NCI-H1092 (cell line): Measurements from ENCODE around the gene CHL1.
"Not testable (repeated sequence)": the region's sequence is repeated elsewhere in the genome, so short reads cannot be mapped to it uniquely, and the experiment has no call there.

Experiments used
- DNase-seq: peaks from one replicate; lab custom pipeline; 2025; lab: John Stamatoyannopoulos, UW

Gene CHL1

DNA sequence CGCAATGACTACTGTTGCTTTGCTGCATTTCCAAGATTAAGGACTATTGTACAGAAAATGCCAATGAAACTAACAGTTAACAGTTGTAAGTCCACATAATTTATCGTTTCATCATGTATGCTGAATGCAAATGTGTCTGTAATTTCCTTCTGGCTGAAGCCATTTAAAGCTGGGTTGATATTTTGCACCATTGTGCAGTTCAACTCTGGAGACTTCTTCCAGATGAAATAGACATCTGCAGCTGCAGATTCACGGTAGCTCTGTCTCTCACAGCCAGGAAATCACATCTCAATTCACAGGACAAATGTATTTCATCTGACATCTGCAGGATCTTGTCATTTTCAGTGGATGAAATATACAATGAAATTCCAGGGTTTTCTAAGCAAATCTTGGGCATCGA is 145.4 kb downstream of the CHL1 start:
- DNase-seq = no peak

DNA sequence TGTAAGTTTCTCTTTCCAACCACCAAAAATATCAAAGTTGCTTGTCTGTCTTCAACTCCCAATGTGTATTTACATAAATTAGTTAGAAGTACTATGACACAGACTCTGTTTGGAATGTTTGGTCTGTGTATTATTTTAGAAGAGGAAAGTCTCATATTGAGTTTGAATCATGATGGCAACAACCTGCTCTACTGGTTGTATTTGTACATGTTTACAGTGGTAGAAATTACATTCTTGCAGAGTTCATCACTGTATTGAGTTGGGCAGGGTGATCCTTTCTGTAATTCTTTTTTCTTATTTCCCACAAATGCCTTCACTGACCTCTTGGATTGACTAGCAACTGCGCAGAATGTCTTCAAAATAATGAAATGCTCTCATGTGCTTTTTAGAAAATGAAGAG is 149.6 kb downstream of the CHL1 start:
- no peak for DNase-seq

DNA sequence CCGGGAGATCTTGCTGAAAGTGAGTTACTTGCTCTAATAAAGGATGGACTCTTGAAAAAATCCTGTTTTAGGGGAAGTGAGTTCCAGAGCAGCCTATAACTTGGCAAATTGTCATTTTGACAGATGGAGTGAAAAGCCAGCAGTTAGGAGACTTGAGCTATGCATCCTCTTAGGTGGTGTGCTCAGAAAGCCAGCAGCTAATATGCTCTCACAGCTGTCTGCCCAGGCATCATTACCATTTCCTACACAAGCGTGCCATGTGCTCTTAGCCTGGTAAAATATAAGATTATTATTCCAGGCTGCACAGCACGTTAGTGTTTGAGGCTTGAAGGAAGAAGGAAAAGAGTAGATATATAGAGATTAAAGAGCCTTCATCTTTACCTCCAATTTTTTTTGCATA is 151.0 kb downstream of the CHL1 start:
- DNase-seq = no peak

DNA sequence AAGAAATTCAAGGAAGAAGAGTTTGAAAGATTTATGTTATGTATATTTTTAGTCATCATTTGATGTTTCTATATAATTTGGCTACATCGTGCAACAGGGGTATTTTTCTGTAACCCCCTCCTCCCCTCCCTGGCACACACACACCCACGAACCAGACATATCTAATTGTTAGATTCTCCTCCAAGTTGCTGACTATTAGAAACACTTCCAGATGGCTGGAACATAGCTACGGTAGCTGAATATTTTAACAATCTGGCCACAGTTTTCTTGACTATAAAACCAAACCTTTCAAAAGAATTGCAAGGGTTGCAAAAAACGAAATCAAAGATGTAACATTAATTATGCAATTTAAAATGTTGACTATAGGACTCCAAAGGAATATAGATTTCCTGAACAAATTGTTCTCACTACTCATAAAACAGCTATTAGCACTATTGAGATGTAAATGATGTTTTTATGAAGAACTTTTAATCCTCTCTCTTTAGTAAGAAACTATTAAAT is 154.4 kb downstream of the CHL1 start:
- DNase-seq = no peak

DNA sequence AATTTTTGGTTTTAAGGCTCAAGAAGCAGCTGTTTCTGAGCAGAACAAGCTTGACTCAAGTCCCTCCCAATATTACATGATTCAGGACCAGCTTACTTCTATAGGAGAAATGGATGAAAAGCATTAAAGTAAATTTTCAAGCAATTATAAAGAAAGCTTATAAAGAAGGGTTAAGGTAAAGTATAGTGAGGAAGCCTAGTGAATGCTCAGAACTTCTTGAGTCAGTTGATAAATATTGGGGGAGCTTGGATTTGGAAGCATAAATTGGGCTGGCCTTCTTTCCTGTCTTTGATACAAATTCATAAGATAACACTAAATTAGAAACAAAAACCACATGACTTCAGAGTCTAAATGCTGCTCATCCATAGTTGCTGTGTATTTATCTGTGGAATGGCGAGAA is 156.0 kb downstream of the CHL1 start:
- DNase-seq = no peak

DNA sequence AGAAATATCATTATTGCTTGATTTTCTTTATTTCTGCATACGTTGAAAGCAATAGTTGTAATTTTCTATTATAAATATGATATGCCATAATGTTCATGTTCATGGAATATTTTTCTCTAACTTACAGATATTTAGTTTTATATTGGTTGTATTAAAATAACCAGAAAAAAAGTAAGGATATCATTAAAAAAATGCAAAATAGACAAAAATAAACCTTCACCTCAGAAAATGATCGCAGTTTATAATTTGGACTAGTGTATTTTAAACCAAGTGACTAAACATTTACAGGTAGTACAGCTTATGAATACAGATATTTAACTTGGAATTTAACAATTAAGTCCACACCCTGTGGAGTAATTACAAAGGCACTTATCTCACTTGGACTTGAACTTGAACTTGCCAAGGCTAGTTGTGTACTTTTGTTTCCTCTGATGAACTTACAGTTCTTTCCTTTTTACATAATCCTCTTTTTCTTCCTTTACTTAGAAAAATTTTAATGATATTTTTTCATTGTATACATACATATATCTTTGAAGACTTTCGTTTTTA is 156.7 kb downstream of the CHL1 start:
- no peak for DNase-seq

DNA sequence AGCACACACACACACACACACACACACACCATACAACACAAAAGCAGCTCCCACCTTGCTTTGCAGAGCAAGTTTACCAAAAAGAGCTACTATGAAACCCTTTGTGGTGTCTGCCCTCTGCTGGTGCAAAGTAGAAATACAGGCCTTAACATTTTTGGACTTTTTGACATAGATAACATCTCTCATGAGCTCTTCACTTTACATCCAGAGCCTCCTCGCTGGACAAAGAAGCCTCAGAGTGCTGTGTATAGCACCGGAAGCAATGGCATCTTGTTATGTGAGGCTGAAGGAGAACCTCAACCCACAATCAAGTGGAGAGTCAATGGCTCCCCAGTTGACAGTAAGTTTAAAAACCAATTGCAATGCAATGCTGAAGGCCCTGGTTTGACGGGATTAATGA is 157.9 kb downstream of the CHL1 start:
- DNase-seq = peak; percentile 39

DNA sequence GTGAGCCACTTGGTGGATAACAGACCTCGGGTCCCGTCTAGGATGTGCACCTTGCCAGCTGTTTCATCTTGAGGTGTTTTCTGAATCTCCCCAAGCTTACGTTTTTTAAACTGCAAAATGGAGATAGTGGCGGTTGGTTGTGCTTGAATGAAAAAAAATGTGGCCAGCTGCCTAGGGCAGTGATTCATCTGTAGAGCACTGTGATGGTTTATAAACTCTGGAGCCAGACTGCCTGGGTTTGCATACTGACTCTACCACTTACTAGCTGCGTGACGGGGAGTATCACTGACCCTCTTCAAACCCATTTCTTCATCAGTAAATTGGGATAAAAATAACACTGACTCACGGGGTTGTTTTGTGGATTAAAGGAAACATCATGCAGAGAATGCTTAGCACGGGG is 159.1 kb downstream of the CHL1 start:
- no peak for DNase-seq

DNA sequence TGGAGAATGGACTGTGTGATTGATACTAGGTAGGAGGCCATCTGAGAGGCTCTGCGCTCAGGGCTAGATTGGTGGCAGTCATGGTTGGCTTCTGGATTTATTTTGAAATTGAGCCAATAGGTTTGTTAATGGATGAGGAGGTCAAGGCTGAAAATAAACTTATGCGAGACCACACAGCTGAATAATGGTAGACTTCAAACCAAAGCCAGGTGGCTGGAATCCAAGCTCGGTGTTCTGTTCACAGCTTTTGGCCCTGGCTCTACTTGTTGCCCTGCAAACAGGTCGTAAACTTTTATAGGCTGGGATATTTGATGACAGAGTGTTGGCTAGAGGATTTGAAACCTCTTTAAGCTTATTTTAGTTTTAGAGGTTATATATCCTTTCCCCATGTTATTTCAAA is 160.4 kb downstream of the CHL1 start:
- DNase-seq = peak; percentile 25

DNA sequence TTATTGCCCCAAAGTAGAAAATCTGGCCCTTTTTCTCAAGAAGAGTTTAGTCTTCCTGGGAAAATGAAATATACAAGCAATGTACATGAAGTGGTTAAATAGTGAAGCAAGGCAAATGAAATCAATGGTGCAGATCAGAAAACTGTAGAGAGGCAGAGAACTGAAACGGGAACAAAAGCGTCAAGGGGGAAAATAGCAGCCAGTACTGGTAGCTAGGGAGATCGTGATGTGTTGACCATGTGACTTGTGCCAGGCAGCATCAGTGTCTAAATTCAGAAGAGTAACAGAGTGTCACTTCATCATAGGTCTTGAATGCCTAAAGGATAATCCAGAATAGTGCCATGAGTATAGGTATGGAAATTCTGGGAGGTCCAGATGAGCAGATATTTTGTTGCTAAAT is 163.1 kb downstream of the CHL1 start:
- DNase-seq = no peak

DNA sequence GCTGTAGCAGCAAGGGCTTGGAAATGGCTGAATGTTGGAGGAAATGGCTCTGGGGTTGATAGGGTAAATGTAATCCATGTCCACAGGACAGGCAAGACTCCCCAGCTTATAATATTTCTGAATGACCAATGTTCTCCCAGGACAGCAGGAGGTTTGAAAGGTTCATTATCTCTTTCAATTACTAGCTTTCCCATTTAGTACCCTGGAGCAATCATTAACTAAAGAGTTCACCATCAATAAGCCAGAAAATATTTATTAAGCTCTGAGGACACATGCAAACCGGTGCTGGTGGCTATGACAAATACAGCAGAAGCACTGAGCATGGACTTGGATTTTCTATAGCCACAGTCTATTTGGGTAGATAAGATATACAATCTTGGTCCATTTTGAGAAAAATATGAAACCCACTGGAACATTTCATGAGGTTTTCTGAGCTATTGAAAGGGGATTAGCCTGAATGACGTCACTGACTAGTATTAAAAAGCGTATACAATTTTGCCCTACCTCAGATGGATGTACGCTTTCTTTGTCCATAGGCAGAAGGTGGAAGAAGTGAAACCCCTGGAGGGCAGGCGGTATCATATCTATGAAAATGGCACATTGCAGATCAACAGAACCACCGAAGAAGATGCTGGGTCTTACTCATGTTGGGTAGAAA is 166.2 kb downstream of the CHL1 start:
- no peak for DNase-seq

DNA sequence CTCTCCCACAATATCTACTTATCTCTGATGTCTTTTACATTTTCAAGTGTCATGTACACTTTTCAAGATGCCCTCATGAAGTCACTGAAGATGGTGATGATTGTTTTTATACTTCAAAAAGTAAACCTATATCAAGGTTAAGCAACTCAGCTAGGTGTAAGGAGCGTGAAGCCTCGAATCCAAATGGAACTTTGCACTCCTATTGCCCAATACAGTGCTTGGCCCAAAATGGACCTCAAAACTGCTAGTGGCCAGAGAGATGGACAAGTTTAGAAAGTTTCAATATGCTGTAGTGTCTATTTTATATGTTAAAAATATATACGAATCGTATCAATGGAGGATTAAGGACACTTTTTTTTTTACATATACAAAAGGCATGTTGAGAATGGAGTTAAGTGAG is 167.7 kb downstream of the CHL1 start:
- no peak for DNase-seq

DNA sequence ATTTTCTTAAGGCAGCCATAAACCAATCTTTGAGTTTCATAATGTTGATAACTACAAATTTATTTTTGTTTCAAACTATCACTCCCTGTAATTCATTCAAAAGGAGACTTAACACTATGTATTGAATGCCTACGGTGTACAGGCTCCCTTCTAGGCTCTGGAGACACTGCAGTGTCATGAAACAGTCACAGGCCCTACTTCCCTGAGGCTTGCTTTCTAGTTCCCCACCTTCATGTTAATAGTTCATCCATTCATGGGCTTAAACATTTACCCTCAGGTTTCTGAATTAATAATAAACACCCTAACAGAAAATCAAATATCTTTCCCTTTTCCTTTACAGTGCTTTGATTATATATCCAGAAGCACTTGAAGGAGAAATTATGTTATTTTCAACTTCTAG is 168.7 kb downstream of the CHL1 start:
- DNase-seq = no peak

DNA sequence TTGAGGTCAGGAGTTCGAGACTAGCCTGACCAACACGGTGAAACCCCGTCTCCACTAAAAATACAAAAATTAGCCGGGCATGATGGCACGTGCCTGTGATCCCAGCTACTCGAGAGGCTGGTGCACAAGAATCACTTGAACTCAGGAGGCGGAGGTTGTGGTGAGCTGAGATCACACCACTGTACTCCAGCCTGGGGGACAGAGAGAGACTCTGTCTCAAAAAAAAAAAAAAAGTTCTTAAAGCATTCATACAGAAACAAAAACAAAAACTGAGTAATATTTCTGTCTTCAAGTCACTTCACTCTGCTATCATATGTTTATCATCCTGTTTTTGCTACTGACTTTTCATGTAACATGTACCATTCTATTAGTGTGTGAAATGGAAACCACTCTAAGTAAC is 169.7 kb downstream of the CHL1 start:
- DNase-seq = not testable (repeated sequence)

DNA sequence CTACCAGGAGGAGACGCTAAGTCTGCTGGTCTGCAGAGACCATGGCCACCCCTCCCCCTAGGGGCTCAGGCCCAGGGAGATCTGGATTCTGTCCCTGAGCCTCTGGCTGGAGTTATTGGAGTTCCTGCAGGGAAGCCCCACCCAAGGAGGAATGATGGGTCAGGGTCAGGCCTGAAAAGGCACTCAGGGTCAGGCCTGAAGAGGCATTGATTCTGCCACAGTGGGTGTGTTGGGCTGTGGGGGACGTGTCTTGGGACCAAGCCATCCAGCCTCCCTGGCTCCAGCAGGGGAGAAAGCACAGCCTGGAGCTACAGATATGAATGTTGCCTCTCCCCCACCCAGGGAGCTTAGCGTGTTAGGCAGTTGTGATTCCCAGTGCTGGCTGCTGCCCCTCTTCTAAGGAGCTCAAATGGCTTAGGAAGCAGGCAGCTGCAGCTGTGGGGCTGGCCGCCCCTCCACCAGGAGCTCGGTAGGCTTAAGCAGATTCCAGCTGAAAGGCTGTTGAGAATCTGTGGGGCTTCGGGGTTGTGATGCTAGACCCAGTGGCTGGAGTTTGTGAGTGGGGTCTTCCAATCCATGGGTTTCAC is 176.7 kb downstream of the CHL1 start:
- no peak for DNase-seq

DNA sequence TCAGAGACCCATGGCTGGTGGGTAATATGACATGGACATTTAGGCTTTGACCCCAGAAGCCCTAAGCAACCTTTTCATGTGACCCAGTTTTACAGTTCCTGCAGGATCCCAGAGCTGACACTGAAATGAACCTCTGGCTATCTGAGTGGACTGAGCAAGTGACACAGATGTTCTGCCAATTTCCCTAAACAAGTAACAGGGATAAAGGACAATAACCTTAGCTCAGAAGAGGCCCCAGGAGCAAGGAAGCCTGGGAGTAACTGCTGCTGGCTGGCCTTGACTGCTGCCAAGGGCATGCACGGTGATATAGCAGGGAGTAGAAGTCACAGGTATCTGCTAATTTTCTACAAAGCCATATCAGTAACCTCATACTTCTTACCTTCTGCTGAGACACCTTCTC is 177.9 kb downstream of the CHL1 start:
- DNase-seq = no peak

DNA sequence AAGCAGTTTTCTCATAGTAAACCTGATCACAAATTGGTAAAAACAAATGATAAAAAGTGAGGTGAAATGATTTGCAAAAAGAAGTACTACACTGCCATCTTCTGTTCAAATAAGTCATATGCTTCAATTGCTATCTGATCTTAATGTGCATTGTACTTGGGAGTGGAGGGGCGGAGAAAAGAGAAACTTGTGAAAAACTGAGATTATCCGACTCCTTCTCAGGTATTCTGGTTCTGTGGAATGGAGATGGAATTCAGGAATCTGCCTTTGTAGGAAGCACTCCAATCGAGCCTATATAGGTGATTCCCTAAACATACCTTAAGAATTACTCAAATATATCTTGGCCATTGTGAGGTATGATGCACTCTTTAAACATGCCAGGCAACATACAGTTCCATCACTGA is 180.6 kb downstream of the CHL1 start:
- no peak for DNase-seq

DNA sequence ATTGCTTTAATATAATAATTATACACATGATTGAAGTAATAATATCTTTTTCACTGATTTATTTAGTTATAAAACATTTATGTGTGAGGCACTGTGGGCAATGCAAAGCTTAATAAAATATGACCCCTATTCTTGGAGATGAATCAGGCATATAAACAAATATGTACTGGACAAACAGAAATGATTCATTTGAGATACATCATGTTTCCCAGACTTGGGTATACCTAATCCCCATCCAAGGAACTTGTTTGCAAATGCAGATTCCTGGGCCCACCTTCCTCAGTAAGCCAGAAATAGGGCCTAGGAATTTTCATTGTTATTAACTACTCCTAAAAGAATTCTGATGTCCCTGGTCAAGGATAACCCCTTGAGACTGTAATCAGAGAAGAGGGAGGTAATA is 184.2 kb downstream of the CHL1 start:
- no peak for DNase-seq

DNA sequence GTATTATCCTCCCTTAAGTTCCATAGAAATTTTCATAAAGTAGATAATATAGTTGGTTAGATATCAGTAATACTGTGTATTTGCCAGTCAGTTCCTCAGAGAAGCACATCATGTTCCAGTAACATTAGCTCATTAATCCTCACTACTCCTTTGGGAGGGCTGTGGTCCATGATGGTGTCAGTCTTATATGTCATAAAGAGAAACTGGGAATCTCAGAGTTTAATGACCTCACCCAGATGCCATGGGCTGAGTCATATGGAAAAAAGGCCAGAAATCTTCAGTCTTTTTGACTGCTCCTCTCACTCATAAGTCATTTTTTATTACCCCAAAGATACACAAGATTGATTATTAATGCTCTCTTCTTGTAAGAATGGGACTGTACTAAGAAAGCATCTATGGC is 188.6 kb downstream of the CHL1 start:
- no peak for DNase-seq

DNA sequence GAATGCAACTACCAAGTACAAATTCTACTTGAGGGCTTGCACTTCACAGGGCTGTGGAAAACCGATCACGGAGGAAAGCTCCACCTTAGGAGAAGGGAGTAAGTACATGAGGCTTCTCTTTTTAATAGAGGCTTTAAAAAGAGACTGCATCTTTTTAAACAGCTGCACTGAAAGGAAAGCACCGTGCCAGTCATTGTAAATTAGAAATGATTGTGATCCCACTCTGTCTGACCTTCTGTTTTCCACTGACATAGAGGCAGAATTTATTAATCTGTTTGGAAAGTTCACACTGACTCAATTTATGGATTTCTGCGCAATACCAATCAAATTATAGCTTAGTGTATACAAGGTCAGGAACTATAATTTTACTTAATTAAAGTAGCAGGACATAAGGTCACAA is 198.2 kb downstream of the CHL1 start:
- no peak for DNase-seq

DNA sequence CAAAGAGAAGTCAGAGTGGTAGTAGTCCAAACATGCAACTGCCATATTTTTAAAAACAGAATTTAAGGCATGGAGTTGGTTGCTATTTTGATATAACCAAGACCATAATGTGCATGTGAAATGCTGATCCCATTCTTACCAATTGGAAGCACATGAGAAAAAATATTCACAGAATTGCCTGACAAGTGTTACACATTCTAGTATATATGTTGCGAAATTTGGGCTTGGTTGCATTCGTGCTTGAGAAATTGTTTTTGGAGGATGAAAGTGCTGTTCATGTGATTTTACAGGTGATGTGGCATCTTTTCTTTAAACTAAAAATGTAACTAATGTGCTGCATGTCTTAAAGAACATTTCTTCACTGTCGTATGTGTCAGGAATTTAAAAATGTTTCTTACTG is 199.7 kb downstream of the CHL1 start:
- no peak for DNase-seq

DNA sequence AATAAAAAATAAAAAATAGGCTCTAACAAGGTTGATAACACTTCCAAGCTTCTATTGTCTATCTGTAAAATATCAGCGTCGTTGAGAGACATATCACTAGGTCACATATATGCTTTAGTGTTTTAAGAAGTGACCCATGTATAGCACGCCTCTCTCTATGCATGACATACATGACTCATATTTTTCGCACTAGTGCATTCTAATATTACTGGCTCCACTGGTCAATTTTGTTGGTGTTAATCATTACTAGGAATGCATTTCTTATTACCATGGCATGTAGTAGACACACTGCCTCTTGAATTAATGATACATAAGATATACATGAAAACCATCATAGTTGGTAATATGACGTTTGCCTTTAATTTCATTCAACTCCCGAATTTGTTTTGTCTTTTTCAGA is 203.1 kb downstream of the CHL1 start:
- DNase-seq = no peak

DNA sequence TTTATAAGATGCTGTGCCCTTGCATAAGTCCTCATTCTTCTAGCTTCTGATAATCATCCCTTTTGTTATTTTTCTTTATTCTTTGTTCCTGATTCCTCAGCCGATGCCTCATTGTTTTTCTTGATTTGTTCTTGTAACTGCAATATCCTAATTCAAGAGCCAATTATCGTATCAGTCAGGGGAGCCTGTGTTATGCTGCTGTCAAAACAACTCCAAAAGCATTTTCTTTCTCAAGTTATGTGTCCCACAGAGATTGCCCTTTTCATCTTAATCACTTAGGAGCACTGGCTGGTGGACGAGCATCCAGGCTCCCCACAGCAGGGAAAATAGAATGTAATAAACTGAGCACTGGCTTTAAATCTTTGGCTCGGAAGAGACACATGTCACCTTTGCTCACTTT is 207.3 kb downstream of the CHL1 start:
- DNase-seq = no peak

DNA sequence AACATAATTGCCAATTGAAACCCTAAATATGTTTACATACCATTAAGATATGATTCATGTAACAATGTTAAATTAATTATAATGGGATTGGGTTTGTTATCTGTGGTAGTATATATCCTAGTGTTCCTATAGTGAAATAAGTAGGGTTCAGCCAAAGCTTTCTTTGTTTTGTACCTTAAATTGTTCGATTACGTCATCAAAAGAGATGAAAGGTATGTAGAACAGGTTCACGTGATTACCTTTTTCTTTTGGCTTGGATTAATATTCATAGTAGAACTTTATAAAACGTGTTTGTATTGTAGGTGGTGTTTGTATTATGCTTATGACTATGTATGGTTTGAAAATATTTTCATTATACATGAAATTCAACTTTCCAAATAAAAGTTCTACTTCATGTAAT is 212.4 kb downstream of the CHL1 start:
- no peak for DNase-seq
